PC-3 (cell line): ENCODE results near the gene PFKFB2. TPM values are rescaled to one million over a fixed set of nuclear protein-coding genes. Genes with fewer than 3 reads are reported as not detected.

ENCODE experiments used
- ATAC-seq: fragments of 200-7000 bp; cut with Tn5 transposase; 2 replicates; pipeline ENCODE4 v1.9.1; 2020; ENCODE audit warnings: mild to moderate bottlenecking, moderate library complexity
- BruUV-seq: library from RNA; stranded (reverse); fragments of 400-500 nt; replicated peaks from 2 replicates; lab custom pipeline; 2021; lab: Mats Ljungman, UMichigan
- CTCF ChIA-PET: fragments of 300-600 bp; sonication (Branson Sonifier 250); formaldehyde crosslinking; loops from one replicate; lab custom pipeline; 2022; ENCODE audit warnings: antibody characterized with exemption; lab: Charles Lee
- POLR2A ChIA-PET: fragments of 300-600 bp; sonication (Branson Sonifier 250); formaldehyde crosslinking; loops from one replicate; lab custom pipeline; 2022; ENCODE audit warnings: antibody characterized with exemption; ENCODE audit not compliant: unreplicated experiment; lab: Charles Lee
- DNase-seq: peaks from one replicate; pipeline ENCODE4 v3.0.0-alpha.2; 2015
- H2AFZ ChIP-seq: fragments of 300-600 bp; sonication (generic); 2 replicates; pipeline ENCODE4 v1.6.0; 2016; ENCODE audit warnings: antibody characterized with exemption, low read length
- H3F3A ChIP-seq: fragments of 300-600 bp; sonication (generic); one replicate; pipeline ENCODE4 v1.6.0; 2017; ENCODE audit warnings: antibody characterized with exemption, low read length, control low read depth, mild to moderate bottlenecking; ENCODE audit not compliant: unreplicated experiment
- H3K27ac ChIP-seq: fragments of 300-600 bp; sonication (generic); 2 replicates; pipeline ENCODE4 v1.5.1; 2016; ENCODE audit warnings: mild to moderate bottlenecking, low read length
- H3K27me3 ChIP-seq: fragments of 300-600 bp; sonication (generic); 2 replicates; pipeline ENCODE4 v1.6.1; 2016; ENCODE audit warnings: low read length, mixed read lengths
- H3K36me3 ChIP-seq: fragments of 300-600 bp; sonication (generic); 2 replicates; pipeline ENCODE4 v1.6.1; 2016; ENCODE audit warnings: low read depth, mixed run types, low read length, mixed read lengths
- H3K4me1 ChIP-seq: fragments of 300-600 bp; sonication (generic); 2 replicates; pipeline ENCODE4 v1.5.1; 2016; ENCODE audit warnings: low read length; ENCODE audit not compliant: insufficient read depth
- H3K4me2 ChIP-seq: fragments of 300-600 bp; sonication (generic); 2 replicates; pipeline ENCODE4 v1.6.0; 2016; ENCODE audit warnings: low read length
- H3K4me3 ChIP-seq: fragments of 300-600 bp; sonication (generic); 2 replicates; pipeline ENCODE4 v1.5.1; 2016; ENCODE audit warnings: mild to moderate bottlenecking, low read length, mixed read lengths
- H3K79me2 ChIP-seq: fragments of 300-600 bp; sonication (generic); 2 replicates; pipeline ENCODE4 v1.6.1; 2017; ENCODE audit warnings: low read length, mixed read lengths
- H3K9ac ChIP-seq: fragments of 300-600 bp; sonication (generic); 2 replicates; pipeline ENCODE4 v1.6.0; 2016; ENCODE audit warnings: mild to moderate bottlenecking, low read length
- H3K9me2 ChIP-seq: fragments of 300-600 bp; sonication (generic); replicated peaks from 2 replicates; pipeline ENCODE4 v1.6.1; 2016; ENCODE audit warnings: mixed run types, low read length, mixed read lengths
- H3K9me3 ChIP-seq: fragments of 300-600 bp; sonication (generic); 2 replicates; pipeline ENCODE4 v1.6.1; 2016; ENCODE audit warnings: low read length, mixed read lengths
- H4K20me1 ChIP-seq: fragments of 300-600 bp; sonication (generic); 2 replicates; pipeline ENCODE4 v1.6.1; 2016; ENCODE audit warnings: low read length, mixed read lengths
- CTCF ChIP-seq: fragments of 300-600 bp; sonication (generic); conservative IDR thresholded peaks from 2 replicates; pipeline ENCODE4 v1.5.1; 2017; ENCODE audit warnings: antibody characterized with exemption, low read depth, mild to moderate bottlenecking, low read length
- EZH2 ChIP-seq: fragments of 300-600 bp; sonication (generic); IDR thresholded peaks from one replicate; pipeline ENCODE4 v1.6.1; 2017; ENCODE audit warnings: antibody characterized with exemption, mild to moderate bottlenecking, low read length; ENCODE audit not compliant: unreplicated experiment
- EZH2phosphoT487 ChIP-seq: fragments of 300-600 bp; sonication (generic); IDR thresholded peaks from 2 replicates; pipeline ENCODE4 v1.6.1; 2018; ENCODE audit warnings: mild to moderate bottlenecking, antibody characterized with exemption, low read length, borderline replicate concordance
- intact Hi-C: fragments of 100-400 bp; cut with micrococcal nuclease; formaldehyde crosslinking; loops from 2 replicates; pipeline ENCODE4 v1.9.0; 2023
- total RNA-seq: library from RNA; depleted of rRNA; stranded (reverse); fragments of >200 nt; gene quantifications from 2 replicates; pipeline ENCODE4 v1.2.3, GENCODE V29; 2014

Gene PFKFB2
- total RNA-seq, 1 experiment from 2014 or later, result 48.6 TPM

- no peak overlapping the region for H3K9ac ChIP-seq
- H2AFZ ChIP-seq, result no peak overlapping the region
- intact Hi-C loops, result loop anchor here (5.0 kb wide), 1 partner anchor 73 kb away; no protein-coding TSS in a partner anchor
- no peak overlapping the region for H3K4me2 ChIP-seq
- H3K4me1 ChIP-seq, result no peaks in the 10 kb centered on the region
- no peaks in the 10 kb centered on the region for H3K36me3 ChIP-seq
- no peak overlapping the region for H3K27ac ChIP-seq
- no peaks in the 10 kb centered on the region for H4K20me1 ChIP-seq
- DNase-seq, result no peak
- no TSS peak for BruUV-seq
- H3K79me2 ChIP-seq, result no peaks in the 10 kb centered on the region
- ChIA-PET CTCF (no interaction called here), POLR2A (no interaction called here)
- 0 out of 2 replicates have a peak, but pooled peaks cover 12% of the 10 kb centered on the region for H3K27me3 ChIP-seq
- TF ChIP-seq EZH2phosphoT487 (no peak), EZH2 (no peak), CTCF (no peak)
- H3K9me3 ChIP-seq, result no peaks in the 10 kb centered on the region
- no peak for ATAC-seq
- no peaks in the 10 kb centered on the region for H3F3A ChIP-seq
- no peaks in the 10 kb centered on the region for H3K9me2 ChIP-seq
- H3K4me3 ChIP-seq, result no peak overlapping the region
Measured at GRCh38 chr1:207089627-207090355, 36.7 kb downstream of the PFKFB2 start.

GRCh38 chr1:207091200-207091908, 38.3 kb downstream of the PFKFB2 start:
- Histone ChIP-seq H3K4me2 (no peak overlapping the region), H3K9me3 (no peaks in the 10 kb centered on the region), H3K9me2 (no peaks in the 10 kb centered on the region), H3K4me1 (no peaks in the 10 kb centered on the region), H3K9ac (no peak overlapping the region), H2AFZ (no peak overlapping the region), H3K4me3 (no peak overlapping the region), H3F3A (no peaks in the 10 kb centered on the region), H3K36me3 (no peaks in the 10 kb centered on the region), H4K20me1 (no peaks in the 10 kb centered on the region), H3K27ac (no peak overlapping the region), H3K27me3 (0 out of 2 replicates have a peak, but pooled peaks cover 12% of the 10 kb centered on the region), H3K79me2 (no peaks in the 10 kb centered on the region)
- ChIA-PET CTCF (interaction anchor here (0.5 kb wide), 1 partner anchor 847 kb away, joined by 5 read pairs; no protein-coding TSS in a partner anchor), POLR2A (no interaction called here)
- no peak for TF ChIP-seq EZH2
- peak; percentile 40 for TF ChIP-seq CTCF
- BruUV-seq, result no TSS peak
- intact Hi-C loops, result loop anchor here (5.0 kb wide), 1 partner anchor 71 kb away; no protein-coding TSS in a partner anchor
- DNase-seq (no peak), ATAC-seq (0 out of 2 replicates have a peak, but pooled peaks have one; percentile 40)
